ENCODE data around the gene FBXW5. TPM values are rescaled to one million over a fixed set of nuclear protein-coding genes. Genes with fewer than 3 reads are reported as not detected.

FBXW5 gene
- total and polyA plus RNA-seq, 12 donors, result 118 to 215 (median 145) TPM

- Histone ChIP-seq H3K4me3 (no peak overlapping the region), H3K27me3 (no peaks in the 10 kb centered on the region), H3K36me3 (no peaks in the 10 kb centered on the region), H3K9me3 (no peaks in the 10 kb centered on the region), H3K4me1 (peaks cover 0 to 32% (median 13%) of the 10 kb centered on the region in 9 donors), H3K27ac (no peak overlapping the region)
- no peak for DNase-seq
- WGBS, 2 donors, result 82 to 86% methylated on average over 17 of the region's 17 CpGs
- ATAC-seq, result peak in 1 of 8 donors; percentile 14
- no peak for TF ChIP-seq CTCF (IDR thresholded peaks at IDR 0.05)
- intact Hi-C loops (cut with DNase I), result no loop called here
Observed at GRCh38 chr9:136969150-136969549, 24.6 kb upstream of the FBXW5 start.

- no peaks in the 10 kb centered on the region for H3K36me3 ChIP-seq
- H3K27ac ChIP-seq, result no peak overlapping the region
- no peak overlapping the region for H3K4me3 ChIP-seq
- no peaks in the 10 kb centered on the region for H3K27me3 ChIP-seq
- peak in 1 of 8 donors; percentile 48 for ATAC-seq
- H3K4me1 ChIP-seq, result peaks cover 0 to 34% (median 13%) of the 10 kb centered on the region in 9 donors
- intact Hi-C loops (cut with DNase I), result no loop called here
- TF ChIP-seq CTCF (IDR thresholded peaks at IDR 0.05), result no peak
- H3K9me3 ChIP-seq, result no peaks in the 10 kb centered on the region
- DNase-seq, result peak in 1 of 2 donors; percentile 20
- WGBS, 2 donors, result 69 to 77% methylated on average over 17 of the region's 17 CpGs
Observed at GRCh38 chr9:136968333-136969127, 24.0 kb upstream of the FBXW5 start.

GRCh38 chr9:136965771-136966484, 21.4 kb upstream of the FBXW5 start:
- H3K36me3 ChIP-seq, result no peaks in the 10 kb centered on the region
- peak in 3 of 8 donors; percentile 5 to 20 (median 16) for ATAC-seq
- intact Hi-C loops (cut with DNase I), result no loop called here
- no peak overlapping the region for H3K27ac ChIP-seq
- no peak for TF ChIP-seq CTCF (IDR thresholded peaks at IDR 0.05)
- H3K27me3 ChIP-seq, result no peaks in the 10 kb centered on the region
- 28% methylated on average over 23 of the region's 23 CpGs for WGBS, 2 donors
- peak; percentile 15 to 43 for DNase-seq
- H3K4me3 ChIP-seq, result peak overlapping the region in 3 of 10 donors; percentile 8 to 28 (median 9)
- H3K4me1 ChIP-seq, result peaks cover under 1 to 45% (median 20%) of the 10 kb centered on the region in 9 donors
- H3K9me3 ChIP-seq, result no peaks in the 10 kb centered on the region

GRCh38 chr9:136964833-136965422, 20.4 kb upstream of the FBXW5 start:
- Histone ChIP-seq H3K4me3 (no peak overlapping the region), H3K36me3 (no peaks in the 10 kb centered on the region), H3K4me1 (peaks cover 3 to 48% (median 22%) of the 10 kb centered on the region in 9 donors), H3K27ac (no peak overlapping the region), H3K9me3 (no peaks in the 10 kb centered on the region), H3K27me3 (no peaks in the 10 kb centered on the region)
- TF ChIP-seq CTCF (IDR thresholded peaks at IDR 0.05), result no peak
- ATAC-seq, result no peak
- intact Hi-C loops (cut with DNase I), result no loop called here
- no peak for DNase-seq
- WGBS, 2 donors, result 90 to 91% methylated on average over 26 of the region's 26 CpGs
